K562 (cell line): ENCODE data around the gene AK4. TPM values are rescaled to one million over a fixed set of nuclear protein-coding genes. Genes with fewer than 3 reads are reported as not detected.
"Not testable (repeated sequence)": the region's sequence is repeated elsewhere in the genome, so short reads cannot be mapped to it uniquely, and the experiment has no call there.

Source experiments
- ATAC-seq: fragments of 200-7000 bp; cut with Tn5 transposase; 3 replicates; pipeline ENCODE4 v1.9.1; 2020; ENCODE audit warnings: moderate library complexity
- BruUV-seq: library from RNA; stranded (reverse); fragments of 400-500 nt; replicated peaks from 2 replicates; lab custom pipeline; 2021; lab: Mats Ljungman, UMichigan
- CTCF ChIA-PET: fragments of 300-600 bp; formaldehyde crosslinking; extraction: SDS; loops from one replicate; lab custom pipeline; 2021; ENCODE audit warnings: low intra/inter-chr PET ratio; lab: Yijun Ruan, JAX
- POLR2A ChIA-PET: fragments of 300-600, 350-650 bp; sonication (Branson Sonifier 250); formaldehyde crosslinking; extraction: SDS; loops from one replicate; lab custom pipeline; 2021; ENCODE audit warnings: antibody characterized with exemption, inconsistent platforms; lab: Yijun Ruan, JAX
- DNase-seq, 4 experiments: peaks; one replicate each; pipeline versions ENCODE4 v3.0.0 to v3.0.0-alpha.2; 2011 to 2018; ENCODE audit warnings: low spot score in 3 of 4, mixed read lengths in 3 of 4; ENCODE audit errors: extremely low read depth in 1 of 4
- FAIRE-seq: peaks from 2 replicates; lab custom pipeline; 2011; peaks lifted over from hg19 to GRCh38; lab: Jason Lieb, UNC
- H2AFZ ChIP-seq: 2 replicates; pipeline ENCODE4 v1.6.0; 2011; ENCODE audit warnings: low read depth, low read length, control low read depth, inconsistent platforms
- H3K27ac ChIP-seq: fragments of 200-600 bp; 3 replicates; pipeline ENCODE4 v1.8.0; 2011; ENCODE audit warnings: low read depth, mild to moderate bottlenecking, control low read depth, inconsistent platforms, low read length, moderate library complexity, mixed read lengths; ENCODE audit errors: extremely low read depth
- H3K27me3 ChIP-seq, 2 experiments: fragments of 300-600 bp in 1 of 2; 2 replicates in 1 of 2; 3 replicates in 1 of 2; pipeline versions ENCODE4 v1.6.0 to v1.8.0; 2011; ENCODE audit warnings: inconsistent platforms in 2 of 2, low read length in 2 of 2, mild to moderate bottlenecking in 1 of 2, mixed read lengths in 1 of 2, moderate library complexity in 1 of 2; ENCODE audit not compliant: control insufficient read depth in 2 of 2, insufficient read depth in 2 of 2
- H3K36me3 ChIP-seq: fragments of 300-600 bp; 3 replicates; pipeline ENCODE4 v1.8.0; 2011; ENCODE audit warnings: mild to moderate bottlenecking, low read length, inconsistent platforms; ENCODE audit not compliant: control insufficient read depth, insufficient read depth
- H3K4me1 ChIP-seq, 2 experiments: fragments of 200-600 bp in 1 of 2; replicated peaks in 1 of 2; 2 replicates in 1 of 2; 3 replicates in 1 of 2; pipeline versions ENCODE4 v1.5.1 to v1.8.0; 2011; ENCODE audit warnings: inconsistent platforms in 2 of 2, low read length in 2 of 2, mild to moderate bottlenecking in 1 of 2, mixed read lengths in 1 of 2, moderate library complexity in 1 of 2; ENCODE audit not compliant: control insufficient read depth in 2 of 2, insufficient read depth in 2 of 2
- H3K4me2 ChIP-seq: 2 replicates; pipeline ENCODE4 v1.6.1; 2011; ENCODE audit warnings: low read length, control low read depth, inconsistent platforms, mixed read lengths; ENCODE audit not compliant: insufficient read depth
- H3K4me3 ChIP-seq: fragments of 200-600 bp; sonication (generic), shearing (Covaris generic); 2 replicates; pipeline ENCODE4 v1.5.1; 2016; ENCODE audit warnings: control low read depth, inconsistent platforms
- H3K79me2 ChIP-seq: fragments of 200-600 bp; 3 replicates; pipeline ENCODE4 v1.8.0; 2011; ENCODE audit warnings: low read length, inconsistent platforms; ENCODE audit not compliant: control insufficient read depth, insufficient read depth
- H3K9ac ChIP-seq, 2 experiments: 2 replicates each; pipeline versions ENCODE4 v1.6.0 to v1.6.1; 2011; ENCODE audit warnings: low read depth in 2 of 2, low read length in 2 of 2, control low read depth in 1 of 2, inconsistent platforms in 1 of 2, mild to moderate bottlenecking in 1 of 2, mixed read lengths in 1 of 2; ENCODE audit not compliant: insufficient read depth in 1 of 2
- H3K9me1 ChIP-seq: one replicate; pipeline ENCODE4 v1.6.0; 2011; ENCODE audit warnings: inconsistent platforms, mild to moderate bottlenecking, low read length, moderate library complexity; ENCODE audit not compliant: control insufficient read depth, insufficient read depth
- H3K9me3 ChIP-seq: replicated peaks from 2 replicates; pipeline ENCODE4 v1.5.1; 2011; ENCODE audit warnings: low read depth, low read length, inconsistent platforms; ENCODE audit not compliant: control insufficient read depth, insufficient read depth
- H4K20me1 ChIP-seq: replicated peaks from 2 replicates; pipeline ENCODE4 v1.6.1; 2011; ENCODE audit warnings: low read length, inconsistent platforms, mixed read lengths; ENCODE audit not compliant: control insufficient read depth, insufficient read depth
- ARID4B ChIP-seq: sonication (generic); formaldehyde crosslinking; IDR thresholded peaks from 2 replicates; pipeline ENCODE4 v1.8.0; 2022; ENCODE audit warnings: mild to moderate bottlenecking, missing genetic modification reagents
- CEBPG ChIP-seq, 3 experiments: fragments of 200-800 bp in 1 of 3; sonication (Bioruptor generic) in 1 of 3; sonication (generic) in 1 of 3; formaldehyde crosslinking in 1 of 3; IDR thresholded peaks in 2 of 3; conservative IDR thresholded peaks in 1 of 3; 2 replicates each; pipeline versions ENCODE4 v1.6.1 to v1.8.0; 2016 to 2022; ENCODE audit warnings: missing compliant biosample characterization in 2 of 3, missing genetic modification characterization in 2 of 3, mild to moderate bottlenecking in 1 of 3, missing genetic modification reagents in 1 of 3
- PURB ChIP-seq: sonication (generic); formaldehyde crosslinking; IDR thresholded peaks from 2 replicates; pipeline ENCODE4 v1.9.0; 2021; ENCODE audit warnings: low read depth, mild to moderate bottlenecking, missing genetic modification reagents
- ZNF655 ChIP-seq: fragments of 250-450 bp; sonication (Bioruptor Pico); IDR thresholded peaks from 2 replicates; pipeline ENCODE4 v1.5.0; 2021
- WGBS: fragments of 100-300 bp; shearing (Covaris generic); methylation state at CpG from one replicate; pipeline ENCODE4 v1.1.6; 2016; ENCODE audit warnings: low coverage, mixed read lengths; ENCODE audit not compliant: insufficient coverage; ENCODE audit errors: missing lambda C conversion rate; 5-methylcytosine and 5-hydroxymethylcytosine counted together
- in situ Hi-C: fragments of 300-500 bp; cut with MboI; formaldehyde crosslinking; loops from 4 replicates; pipeline ENCODE4 v1.15.0; 2018; ENCODE audit warnings: inconsistent platforms, mixed read lengths
- intact Hi-C: fragments of 100-400 bp; cut with micrococcal nuclease; formaldehyde crosslinking; loops from 2 replicates; pipeline ENCODE4 v1.14.2; 2022
- polyA plus RNA-seq, 8 experiments: library from polyadenylated mRNA; depleted of rRNA in 4 of 8; stranded (reverse) in 5 of 8; unstranded in 3 of 8; fragments of >200 nt; fragmentation: Nextera tagmentation in 2 of 8; fragmentation: Illumina TruSeq in 1 of 8; extraction: Ambion mirVana in 2 of 8; extraction: Trizol in 1 of 8; gene quantifications; 2 replicates each; pipeline versions ENCODE4 v1.2.1 to v1.2.3, GENCODE V29; 2011 to 2014; ENCODE audit warnings: inconsistent platforms in 1 of 8, missing spikeins in 1 of 8
- total RNA-seq, 7 experiments: library from RNA; depleted of rRNA in 6 of 7; stranded (reverse); fragments of >200 nt in 6 of 7; fragmentation: Illumina TruSeq in 2 of 7; extraction: Trizol in 2 of 7; gene quantifications; 2 replicates each; pipeline versions ENCODE4 v1.2.1 to v1.2.3, GENCODE V29; 2011 to 2021; ENCODE audit warnings: low replicate concordance in 1 of 7

AK4 gene
- total and polyA plus RNA-seq, 9 of the 15 experiments (the other 6 are each of a cell fraction or from before 2014, with no cell fraction given): 10.4 to 96.6 (median 21.5) TPM

- H4K20me1 ChIP-seq, CTCF ChIA-PET, ATAC-seq, H3K27me3 ChIP-seq, H3K9ac ChIP-seq, POLR2A ChIA-PET, H3K9me3 ChIP-seq, in situ Hi-C loops, H3K4me3 ChIP-seq, H3K36me3 ChIP-seq, DNase-seq, BruUV-seq, H3K9me1 ChIP-seq, intact Hi-C loops, H3K27ac ChIP-seq, H3K4me2 ChIP-seq, FAIRE-seq, H3K79me2 ChIP-seq, H2AFZ ChIP-seq: not testable (repeated sequence)
- WGBS: 82% methylated on average over 6 of the region's 6 CpGs
- H3K4me1 ChIP-seq: peaks cover 8 to 15% of the 10 kb centered on the region in 2 experiments
Measured at GRCh38 chr1:65143112-65143658, 4.8 kb upstream of the AK4 start.

- peak overlapping the region; percentile 71 to 93 for H3K9ac ChIP-seq
- peak overlapping the region; percentile 93 for H2AFZ ChIP-seq
- peaks cover 2% of the 10 kb centered on the region; the same call in 1 of the 3 replicates for H3K36me3 ChIP-seq
- BruUV-seq: TSS peak; percentile 75
- H3K4me3 ChIP-seq: peak overlapping the region; percentile 64
- peak overlapping the region; percentile 83 for H3K4me2 ChIP-seq
- H3K9me1 ChIP-seq: no peaks in the 10 kb centered on the region
- peaks cover 10 to 26% of the 10 kb centered on the region in 2 experiments for H3K4me1 ChIP-seq
- ChIA-PET CTCF (no interaction called here), POLR2A (interaction anchor here (0.8 to 3.1 kb wide), 2 partner anchors 12 to 79 kb away, joined by 4 to 22 read pairs; no protein-coding TSS in a partner anchor)
- H3K27ac ChIP-seq: peak overlapping the region; percentile 65
- 20% methylated on average over 17 of the region's 20 CpGs for WGBS
- no peaks in the 10 kb centered on the region for H4K20me1 ChIP-seq
- FAIRE-seq (no peak), DNase-seq (no peak), ATAC-seq (no peak)
- H3K79me2 ChIP-seq: peaks cover 36% of the 10 kb centered on the region
- H3K27me3 ChIP-seq: no peaks in the 10 kb centered on the region
- intact Hi-C loops (loop anchor here (5.0 kb wide), 2 partner anchors 60 to 80 kb away; no protein-coding TSS in a partner anchor), in situ Hi-C loops (no loop called here)
- H3K9me3 ChIP-seq: no peaks in the 10 kb centered on the region
- TF ChIP-seq PURB (CRISPR knock-in tag) (no peak), ZNF655 (CRISPR knock-in tag) (no peak), ARID4B (CRISPR knock-in tag) (no peak), CEBPG (CRISPR knock-in tag; IDR thresholded peaks at IDR 0.05) (peak; percentile 31; the same call in 1 of the 2 replicates), CEBPG (tag; conservative IDR thresholded peaks at IDR 0.05 in 1 of 2, IDR thresholded peaks at IDR 0.05 in 1 of 2) (no peak)
Measured at GRCh38 chr1:65146908-65147423, 1.0 kb upstream of the AK4 start.
